Hepatocyte (in vitro differentiated cells): ENCODE measurements around the gene EME1. TPM values are rescaled to one million over a fixed set of nuclear protein-coding genes. Genes with fewer than 3 reads are reported as not detected.

ENCODE experiments used
- DNase-seq: peaks from one replicate; pipeline ENCODE4 v3.0.0-alpha.2; 2016; ENCODE audit warnings: low spot score
- H2AFZ ChIP-seq: fragments of 200-600 bp; sonication (generic); 2 replicates; pipeline ENCODE4 v1.6.0; 2016; ENCODE audit warnings: antibody characterized with exemption, mild to moderate bottlenecking
- H3K27ac ChIP-seq: fragments of 200-600 bp; sonication (generic); 2 replicates; pipeline ENCODE4 v1.5.1; 2016; ENCODE audit warnings: mild to moderate bottlenecking
- H3K27me3 ChIP-seq: fragments of 200-600 bp; sonication (generic); 2 replicates; pipeline ENCODE4 v1.6.1; 2016
- H3K36me3 ChIP-seq: fragments of 200-600 bp; sonication (generic); replicated peaks from 2 replicates; pipeline ENCODE4 v1.5.1; 2016; ENCODE audit warnings: low read depth; ENCODE audit not compliant: insufficient read depth
- H3K4me1 ChIP-seq: fragments of 200-600 bp; sonication (generic); 2 replicates; pipeline ENCODE4 v1.5.1; 2016; ENCODE audit warnings: mild to moderate bottlenecking, moderate library complexity; ENCODE audit not compliant: insufficient read depth
- H3K4me2 ChIP-seq: fragments of 200-600 bp; sonication (generic); 2 replicates; pipeline ENCODE4 v1.6.0; 2016
- H3K4me3 ChIP-seq: fragments of 200-600 bp; sonication (generic); 2 replicates; pipeline ENCODE4 v1.5.1; 2016; ENCODE audit warnings: mild to moderate bottlenecking
- H3K79me2 ChIP-seq: fragments of 200-600 bp; sonication (generic); 2 replicates; pipeline ENCODE4 v1.6.0; 2017; ENCODE audit warnings: mild to moderate bottlenecking
- H3K9me2 ChIP-seq: fragments of 200-600 bp; sonication (generic); replicated peaks from 2 replicates; pipeline ENCODE4 v1.6.0; 2017; ENCODE audit warnings: mild to moderate bottlenecking; ENCODE audit not compliant: insufficient read depth
- H3K9me3 ChIP-seq: fragments of 200-600 bp; sonication (generic); 2 replicates; pipeline ENCODE4 v1.5.1; 2016; ENCODE audit warnings: low read depth, mild to moderate bottlenecking
- H4K20me1 ChIP-seq: fragments of 200-600 bp; sonication (generic); 2 replicates; pipeline ENCODE4 v1.6.0; 2016; ENCODE audit warnings: mild to moderate bottlenecking; ENCODE audit not compliant: insufficient read depth, poor library complexity, severe bottlenecking
- EZH2 ChIP-seq: fragments of 200-600 bp; sonication (generic); IDR thresholded peaks from 2 replicates; pipeline ENCODE4 v1.6.1; 2016; ENCODE audit warnings: antibody characterized with exemption, mild to moderate bottlenecking, borderline replicate concordance
- EZH2phosphoT487 ChIP-seq: fragments of 200-600 bp; sonication (generic); IDR thresholded peaks from one replicate; pipeline ENCODE4 v1.6.1; 2018; ENCODE audit warnings: antibody characterized with exemption, mild to moderate bottlenecking, low read depth, moderate library complexity; ENCODE audit not compliant: unreplicated experiment, severe bottlenecking
- WGBS: methylation state at CpG from one replicate; pipeline ENCODE4 v1.1.6; 2016; ENCODE audit warnings: low lambda C conversion rate; ENCODE audit errors: missing lambda C conversion rate; 5-methylcytosine and 5-hydroxymethylcytosine counted together
- polyA plus RNA-seq: library from polyadenylated mRNA; unstranded; fragments of >200 nt; fragmentation: Nextera tagmentation; extraction: Ambion mirVana; gene quantifications from 2 replicates; pipeline ENCODE4 v1.2.1, GENCODE V29; 2016
- total RNA-seq: library from RNA; depleted of rRNA; stranded (reverse); fragments of >200 nt; gene quantifications from 2 replicates; pipeline ENCODE4 v1.2.3, GENCODE V29; 2014
- TF ChIP-seq, protein P1 (sequence below): fragments of 200-600 bp; sonication (generic); IDR thresholded peaks from 2 replicates; pipeline ENCODE4 v1.5.1; 2016; ENCODE audit warnings: antibody characterized with exemption, mild to moderate bottlenecking; ENCODE audit not compliant: poor library complexity

EME1 gene
- total and polyA plus RNA-seq, 2 experiments from 2014 or later = 2.1 to 5.1 TPM

- Histone ChIP-seq H2AFZ (no peak overlapping the region), H3K4me2 (no peak overlapping the region), H3K9me3 (no peaks in the 10 kb centered on the region), H4K20me1 (no peaks in the 10 kb centered on the region), H3K4me1 (no peaks in the 10 kb centered on the region), H3K27ac (no peak overlapping the region), H3K79me2 (peaks cover 13% of the 10 kb centered on the region), H3K9me2 (no peaks in the 10 kb centered on the region), H3K4me3 (no peak overlapping the region), H3K36me3 (no peaks in the 10 kb centered on the region), H3K27me3 (no peaks in the 10 kb centered on the region)
- no peak for DNase-seq
- 97% methylated on average over 27 of the region's 27 CpGs for WGBS
- TF ChIP-seq, protein P1, sequence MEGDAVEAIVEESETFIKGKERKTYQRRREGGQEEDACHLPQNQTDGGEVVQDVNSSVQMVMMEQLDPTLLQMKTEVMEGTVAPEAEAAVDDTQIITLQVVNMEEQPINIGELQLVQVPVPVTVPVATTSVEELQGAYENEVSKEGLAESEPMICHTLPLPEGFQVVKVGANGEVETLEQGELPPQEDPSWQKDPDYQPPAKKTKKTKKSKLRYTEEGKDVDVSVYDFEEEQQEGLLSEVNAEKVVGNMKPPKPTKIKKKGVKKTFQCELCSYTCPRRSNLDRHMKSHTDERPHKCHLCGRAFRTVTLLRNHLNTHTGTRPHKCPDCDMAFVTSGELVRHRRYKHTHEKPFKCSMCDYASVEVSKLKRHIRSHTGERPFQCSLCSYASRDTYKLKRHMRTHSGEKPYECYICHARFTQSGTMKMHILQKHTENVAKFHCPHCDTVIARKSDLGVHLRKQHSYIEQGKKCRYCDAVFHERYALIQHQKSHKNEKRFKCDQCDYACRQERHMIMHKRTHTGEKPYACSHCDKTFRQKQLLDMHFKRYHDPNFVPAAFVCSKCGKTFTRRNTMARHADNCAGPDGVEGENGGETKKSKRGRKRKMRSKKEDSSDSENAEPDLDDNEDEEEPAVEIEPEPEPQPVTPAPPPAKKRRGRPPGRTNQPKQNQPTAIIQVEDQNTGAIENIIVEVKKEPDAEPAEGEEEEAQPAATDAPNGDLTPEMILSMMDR = no peak
- TF ChIP-seq EZH2phosphoT487 (no peak), EZH2 (no peak)
These were observed 19.3 kb upstream of the EME1 start for GRCh38 chr17:50353600-50354195.

DNA sequence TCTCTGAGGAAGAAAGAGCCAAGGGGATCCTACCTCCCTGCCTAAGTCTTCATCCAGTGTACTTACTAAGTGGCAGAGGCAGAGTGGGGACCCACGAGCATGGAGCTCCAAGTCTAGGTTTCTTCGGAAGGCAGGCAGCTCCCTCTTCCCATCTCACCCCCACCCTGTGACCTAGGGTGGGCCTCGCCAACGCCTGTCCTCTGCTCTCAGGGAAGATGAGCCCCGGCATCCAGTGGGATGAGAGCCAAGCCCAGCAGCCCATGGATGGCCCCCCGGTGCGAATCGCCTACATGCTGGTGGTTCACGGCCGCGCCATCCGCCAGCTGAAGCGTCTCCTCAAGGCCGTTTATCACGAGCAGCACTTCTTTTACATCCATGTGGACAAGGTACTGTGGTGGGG lies 18.8 kb upstream of the EME1 start:
- Histone ChIP-seq H3K27me3 (no peaks in the 10 kb centered on the region), H4K20me1 (no peaks in the 10 kb centered on the region), H3K9me2 (no peaks in the 10 kb centered on the region), H2AFZ (no peak overlapping the region), H3K9me3 (no peaks in the 10 kb centered on the region), H3K79me2 (peaks cover 8% of the 10 kb centered on the region), H3K36me3 (no peaks in the 10 kb centered on the region), H3K27ac (no peak overlapping the region), H3K4me1 (no peaks in the 10 kb centered on the region), H3K4me3 (no peak overlapping the region), H3K4me2 (no peak overlapping the region)
- TF ChIP-seq EZH2phosphoT487 (no peak), EZH2 (no peak)
- TF ChIP-seq, protein P1 = no peak
- 98% methylated on average over 15 of the region's 15 CpGs for WGBS
- peak; percentile 2 for DNase-seq

- Histone ChIP-seq H3K79me2 (peaks cover 6% of the 10 kb centered on the region), H3K4me1 (no peaks in the 10 kb centered on the region), H3K27me3 (no peaks in the 10 kb centered on the region), H4K20me1 (no peaks in the 10 kb centered on the region), H3K4me3 (no peak overlapping the region), H3K27ac (no peak overlapping the region), H3K9me2 (no peaks in the 10 kb centered on the region), H3K9me3 (no peaks in the 10 kb centered on the region), H3K36me3 (no peaks in the 10 kb centered on the region), H3K4me2 (no peak overlapping the region), H2AFZ (no peak overlapping the region)
- DNase-seq = peak; percentile 3
- 98% methylated on average over 13 of the region's 13 CpGs for WGBS
- no peak for TF ChIP-seq EZH2phosphoT487
- no peak for TF ChIP-seq EZH2
- TF ChIP-seq, protein P1 = no peak
These were observed 18.3 kb upstream of the EME1 start for GRCh38 chr17:50354776-50355175.

- no peak overlapping the region for H2AFZ ChIP-seq
- H3K9me3 ChIP-seq = no peaks in the 10 kb centered on the region
- 96% methylated on average over 4 of the region's 4 CpGs for WGBS
- no peaks in the 10 kb centered on the region for H3K27me3 ChIP-seq
- no peak overlapping the region for H3K4me3 ChIP-seq
- no peaks in the 10 kb centered on the region for H3K4me1 ChIP-seq
- no peaks in the 10 kb centered on the region for H4K20me1 ChIP-seq
- TF ChIP-seq EZH2 = no peak
- TF ChIP-seq, protein P1 = no peak
- no peak for TF ChIP-seq EZH2phosphoT487
- no peaks in the 10 kb centered on the region for H3K9me2 ChIP-seq
- H3K27ac ChIP-seq = no peak overlapping the region
- no peak overlapping the region for H3K4me2 ChIP-seq
- peak; percentile 2 for DNase-seq
- H3K79me2 ChIP-seq = peaks cover 5% of the 10 kb centered on the region
- no peaks in the 10 kb centered on the region for H3K36me3 ChIP-seq
These were observed 17.7 kb upstream of the EME1 start for GRCh38 chr17:50355336-50355700.
